GM12878 (cell line): ENCODE results near the gene CCND2. TPM values are rescaled to one million over a fixed set of nuclear protein-coding genes. Genes with fewer than 3 reads are reported as not detected.
A peak's percentile ranks its signal among the peaks of the same experiment; 100 is the strongest.

ENCODE experiments used
- BHLHE40 ChIP-seq, 2 experiments: fragments of 450-650 bp in 1 of 2; IDR thresholded peaks; 2 replicates each; pipeline ENCODE4 v1.6.1; 2011 to 2017; ENCODE audit warnings: low read depth in 2 of 2, borderline replicate concordance in 1 of 2, improper control_type of control experiment in 1 of 2, low read length in 1 of 2, mild to moderate bottlenecking in 1 of 2
- CHD4 ChIP-seq: fragments of 200-600 bp; sonication (generic); IDR thresholded peaks from 2 replicates; pipeline ENCODE4 v1.6.1; 2016; ENCODE audit warnings: mild to moderate bottlenecking
- CREB1 ChIP-seq: IDR thresholded peaks from 2 replicates; pipeline ENCODE4 v1.6.1; 2012; ENCODE audit warnings: low read depth, mild to moderate bottlenecking, inconsistent platforms
- CREM ChIP-seq: IDR thresholded peaks from 2 replicates; pipeline ENCODE4 v1.6.1; 2014; ENCODE audit warnings: antibody characterized with exemption, low read depth
- E2F8 ChIP-seq: fragments of 450-650 bp; IDR thresholded peaks from 2 replicates; pipeline ENCODE4 v1.6.1; 2018; ENCODE audit warnings: mild to moderate bottlenecking, low read depth, moderate library complexity; ENCODE audit not compliant: partially characterized antibody
- EZH2 ChIP-seq: IDR thresholded peaks from 2 replicates; pipeline ENCODE4 v1.6.1; 2012; ENCODE audit warnings: low read depth, mild to moderate bottlenecking, control low read depth, inconsistent platforms, low read length, borderline replicate concordance; ENCODE audit not compliant: control insufficient read depth
- FOXK2 ChIP-seq: fragments of 450-650 bp; IDR thresholded peaks from 2 replicates; pipeline ENCODE4 v1.6.1; 2017; ENCODE audit warnings: mild to moderate bottlenecking, moderate library complexity
- FOXM1 ChIP-seq: IDR thresholded peaks from 2 replicates; pipeline ENCODE4 v1.6.1; 2012; ENCODE audit warnings: low read depth, mild to moderate bottlenecking, inconsistent platforms, low read length, moderate library complexity
- GATAD2B ChIP-seq: fragments of 450-650 bp; conservative IDR thresholded peaks from 2 replicates; pipeline ENCODE4 v1.6.1; 2017; ENCODE audit warnings: low read depth, mild to moderate bottlenecking, moderate library complexity
- IKZF1 ChIP-seq: fragments of 450-650 bp; conservative IDR thresholded peaks from 2 replicates; pipeline ENCODE4 v1.6.1; 2017; ENCODE audit warnings: antibody characterized with exemption, mild to moderate bottlenecking
- LARP7 ChIP-seq: fragments of 450-650 bp; IDR thresholded peaks from 2 replicates; pipeline ENCODE4 v1.6.1; 2017; ENCODE audit warnings: mild to moderate bottlenecking
- MAX ChIP-seq: IDR thresholded peaks from 2 replicates; pipeline ENCODE4 v1.6.1; 2012; ENCODE audit warnings: low read depth, low read length, improper control_type of control experiment
- MLLT1 ChIP-seq: fragments of 450-650 bp; IDR thresholded peaks from 2 replicates; pipeline ENCODE4 v1.6.1; 2016; ENCODE audit warnings: mild to moderate bottlenecking
- PBX3 ChIP-seq: IDR thresholded peaks from 2 replicates; pipeline ENCODE4 v1.6.1; 2011; ENCODE audit warnings: mild to moderate bottlenecking, low read depth, low read length, moderate library complexity; ENCODE audit not compliant: insufficient replicate concordance
- POLR2A ChIP-seq: IDR thresholded peaks from 2 replicates; pipeline ENCODE4 v1.6.1; 2011; ENCODE audit warnings: low read depth, mild to moderate bottlenecking, low read length
- POU2F2 ChIP-seq: IDR thresholded peaks from 3 replicates; pipeline ENCODE4 v1.6.1; 2011; ENCODE audit warnings: low read depth, mild to moderate bottlenecking, low read length, borderline replicate concordance
- RCOR1 ChIP-seq: conservative IDR thresholded peaks from 2 replicates; pipeline ENCODE4 v1.6.1; 2012; ENCODE audit warnings: low read depth, low read length, improper control_type of control experiment
- RELA ChIP-seq: fragments of 450-650 bp; IDR thresholded peaks from 2 replicates; pipeline ENCODE4 v1.8.0; 2014; ENCODE audit warnings: borderline replicate concordance; ENCODE audit not compliant: partially characterized antibody
- TAF1 ChIP-seq: IDR thresholded peaks from 2 replicates; pipeline ENCODE4 v1.6.1; 2011; ENCODE audit warnings: mild to moderate bottlenecking, low read depth, low read length, borderline replicate concordance
- YY1 ChIP-seq: IDR thresholded peaks from 2 replicates; pipeline ENCODE4 v1.6.1; 2011; ENCODE audit warnings: low read depth, mild to moderate bottlenecking, low read length
- ZNF622 ChIP-seq: fragments of 450-650 bp; IDR thresholded peaks from 2 replicates; pipeline ENCODE4 v1.6.1; 2017; ENCODE audit warnings: mild to moderate bottlenecking, inconsistent platforms
- polyA plus RNA-seq, 11 experiments: library from polyadenylated mRNA; depleted of rRNA in 4 of 11; unstranded in 6 of 11; stranded (reverse) in 5 of 11; fragments of >200 nt; fragmentation: Nextera tagmentation in 4 of 11; fragmentation: Illumina TruSeq in 1 of 11; extraction: Ambion mirVana in 4 of 11; extraction: Trizol in 1 of 11; gene quantifications; 1 replicate in 1 of 11; 2 replicates in 10 of 11; pipeline versions ENCODE4 v1.2.1 to v1.2.3, GENCODE V29; 2011 to 2016; ENCODE audit warnings: inconsistent platforms in 2 of 11, missing spikeins in 2 of 11, low read depth in 1 of 11
- total RNA-seq, 4 experiments: library from RNA; depleted of rRNA in 3 of 4; stranded (reverse); fragments of >200 nt in 3 of 4; fragmentation: Illumina TruSeq in 1 of 4; extraction: Trizol in 1 of 4; gene quantifications; 2 replicates each; pipeline versions ENCODE4 v1.2.1 to v1.2.3, GENCODE V29; 2013 to 2021

The CCND2 gene
- total and polyA plus RNA-seq, 10 of the 15 experiments (the other 5 are each of a cell fraction or from before 2014, with no cell fraction given): 30.1 to 263 (median 152) TPM

- TF ChIP-seq YY1 (0 out of 2 replicates have a peak, but pooled peaks have one; percentile 43), CREM (peak; percentile 93), MLLT1 (no peak; the same call in none of the 2 replicates), CHD4 (no peak), PBX3 (no peak), MAX (peak; percentile 97), GATAD2B (peak; percentile 85), FOXM1 (peak; percentile 39; the same call in 1 of the 2 replicates), EZH2 (no peak), IKZF1 (peak; percentile 94), CREB1 (peak; percentile 94), LARP7 (0 out of 2 replicates have a peak, but pooled peaks have one; percentile 40), E2F8 (peak; percentile 99), FOXK2 (no peak), RELA (peak; percentile 59), RCOR1 (no peak), POU2F2 (0 out of 3 replicates have a peak, but pooled peaks have one; percentile 8), TAF1 (no peak), POLR2A (0 out of 2 replicates have a peak, but pooled peaks have one; percentile 22), BHLHE40 (IDR thresholded peaks at IDR 0.05; ENCODE audit: borderline replicate concordance in 1 of 2, low read depth in 2 of 2, low read length in 1 of 2) (peak; percentile 91 to 94), ZNF622 (no peak)
Observed at GRCh38 chr12:4269279-4269991, 4.1 kb upstream of the CCND2 start (continued).
